Thyroid gland (tissue), 4 donors: ENCODE measurements around the gene LRBA.

Experiments used
- CTCF ChIP-seq, 6 experiments: fragments of 200-600 bp in 3 of 6; fragments of 450-650 bp in 3 of 6; sonication (generic) in 3 of 6; IDR thresholded peaks; one replicate each; pipeline ENCODE4 v1.5.1; 2016 to 2019; ENCODE audit warnings: antibody characterized with exemption in 6 of 6, mild to moderate bottlenecking in 2 of 6, inconsistent platforms in 1 of 6, moderate library complexity in 1 of 6
- POLR2A ChIP-seq, 2 donors: fragments of 450-650 bp; IDR thresholded peaks; one replicate each; pipeline ENCODE4 v1.6.1; 2017; ENCODE audit warnings: antibody characterized with exemption in 2 of 2, mild to moderate bottlenecking in 2 of 2, moderate library complexity in 1 of 2

GRCh38 chr4:150237110-150237872 lies 777.8 kb downstream of the LRBA start:
- TF ChIP-seq CTCF (IDR thresholded peaks at IDR 0.05) (no peak), POLR2A (IDR thresholded peaks at IDR 0.05) (no peak)
